HG02943 (cell line): ENCODE data around the gene RPL31.
"Not testable (repeated sequence)": the region's sequence is repeated elsewhere in the genome, so short reads cannot be mapped to it uniquely, and the experiment has no call there.

Source experiments
- ATAC-seq: cut with Tn5 transposase; IDR thresholded peaks from one replicate; pipeline ENCODE4 v1.9.1; 2021; ENCODE audit warnings: mild to moderate bottlenecking, low read depth, moderate library complexity; ENCODE audit not compliant: unreplicated experiment

RPL31 gene

DNA sequence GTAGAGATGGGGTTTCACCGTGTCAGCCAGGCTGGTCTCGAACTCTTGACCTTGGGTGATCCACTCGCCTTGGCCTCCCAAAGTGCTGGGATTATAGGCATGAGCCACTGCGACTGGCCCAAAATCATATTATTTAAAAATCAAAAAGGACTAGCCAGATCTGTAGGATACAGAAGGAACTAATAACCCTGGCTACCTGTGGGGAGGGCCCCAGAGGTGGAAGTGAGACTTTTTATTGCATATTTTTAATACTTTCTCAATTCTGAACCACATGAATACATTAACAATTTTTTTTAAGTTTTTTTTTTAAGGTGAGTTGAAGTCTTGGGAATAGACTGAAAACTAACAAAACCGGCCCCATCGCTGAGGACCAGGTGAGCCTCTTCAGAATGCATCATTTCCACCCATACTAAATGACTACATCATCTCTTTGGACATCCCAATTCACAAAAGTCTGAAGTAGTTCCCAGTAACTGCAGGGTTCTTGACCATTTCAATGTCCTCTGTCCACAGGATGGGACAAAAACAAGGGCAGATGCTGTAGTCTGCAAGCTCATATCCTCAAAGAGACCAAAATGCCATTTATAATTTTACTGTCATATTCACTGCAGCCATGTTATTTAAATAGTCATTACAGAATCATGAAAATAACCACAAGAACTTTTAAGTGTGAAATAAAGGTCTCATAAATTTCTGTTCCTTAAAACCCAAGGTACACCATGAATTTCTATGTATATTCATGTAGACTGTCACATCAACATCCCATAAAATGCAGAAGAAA, 21.4 kb downstream of the RPL31 start:
- ATAC-seq, result no peak

DNA sequence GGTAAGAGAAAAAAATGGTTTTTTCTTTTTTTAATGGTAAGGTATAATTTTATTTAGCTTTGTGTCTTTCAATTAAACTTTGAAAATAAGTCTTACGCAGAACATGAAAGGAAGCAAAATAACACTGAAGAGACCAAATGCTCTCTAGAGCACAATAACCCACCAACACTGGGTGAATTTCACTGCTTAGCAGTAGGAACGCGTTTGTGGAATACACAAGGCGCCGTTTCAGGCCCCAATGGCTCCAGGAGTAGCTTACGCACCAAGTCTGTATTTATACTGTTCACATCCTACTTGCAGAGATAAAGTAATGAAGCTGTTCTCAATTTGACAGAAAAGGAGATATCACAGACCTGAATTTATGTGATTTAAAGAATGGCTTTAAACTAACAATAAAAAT, 23.5 kb downstream of the RPL31 start:
- no peak for ATAC-seq

DNA sequence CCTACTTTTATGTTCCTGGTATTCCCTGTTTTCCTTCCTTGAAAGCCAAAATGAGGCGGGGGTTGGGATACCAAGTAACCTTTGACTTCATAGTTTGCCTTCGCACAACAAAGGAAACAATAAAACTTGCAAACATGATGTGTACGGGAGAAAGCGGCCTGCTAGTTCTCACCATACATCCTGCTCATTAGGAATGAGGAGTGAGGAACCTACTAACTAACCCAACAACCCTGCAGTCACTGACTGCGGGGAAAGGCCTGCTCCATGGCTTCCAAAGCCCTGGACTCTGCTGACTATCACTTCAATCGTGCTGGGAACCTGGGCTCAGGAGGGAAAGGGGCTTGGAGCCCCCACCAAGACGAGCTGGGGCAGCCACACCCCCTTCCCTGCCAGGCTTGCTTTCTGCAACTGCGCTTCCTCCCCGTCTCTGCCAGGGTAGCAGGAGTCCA, 24.2 kb downstream of the RPL31 start:
- no peak for ATAC-seq

DNA sequence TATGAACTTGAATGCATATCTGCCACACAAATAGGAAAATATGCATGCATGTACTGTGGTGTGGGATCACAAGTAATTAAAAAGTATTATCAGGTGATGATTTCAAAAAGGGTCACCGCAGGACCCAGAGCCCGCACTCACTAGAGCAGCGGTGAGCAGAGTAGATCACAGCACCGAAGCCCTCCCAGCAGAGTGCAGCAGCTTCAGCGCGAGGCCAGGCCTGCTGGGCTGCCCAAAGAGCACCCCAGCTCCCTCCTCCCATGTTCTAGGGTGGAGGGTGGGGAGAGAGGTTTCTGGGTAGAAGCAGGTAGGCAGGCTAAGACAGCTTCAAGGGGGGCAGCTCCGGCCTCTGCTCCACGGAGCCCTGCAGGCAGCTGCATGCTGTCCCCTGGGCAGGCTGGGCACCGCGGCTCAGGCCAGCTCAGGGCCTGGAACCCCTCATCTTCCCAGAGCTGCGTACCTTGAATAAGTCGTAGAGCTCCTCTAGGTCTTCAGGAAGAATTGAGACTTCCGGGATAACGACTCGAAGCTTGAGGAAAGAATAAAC, 24.9 kb downstream of the RPL31 start:
- ATAC-seq, result no peak

DNA sequence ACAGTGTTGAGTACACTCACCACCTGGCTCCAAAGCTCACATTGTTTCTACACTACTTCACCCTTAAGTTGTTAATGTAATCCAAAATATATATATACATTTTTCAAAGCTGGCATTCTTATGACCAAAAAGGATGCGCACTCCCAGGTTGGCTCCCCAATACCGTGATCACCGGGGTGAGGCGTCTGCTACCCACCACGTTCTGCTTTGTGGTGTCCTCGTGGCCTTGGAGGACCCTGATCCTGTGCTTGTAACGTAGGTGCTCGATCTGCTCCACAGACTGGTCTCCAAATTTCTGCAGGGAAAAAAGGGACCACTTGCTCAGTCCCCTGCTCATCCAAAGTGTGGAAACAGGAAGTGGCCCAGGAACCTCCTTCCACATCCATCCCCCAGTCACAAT, 25.8 kb downstream of the RPL31 start:
- no peak for ATAC-seq

DNA sequence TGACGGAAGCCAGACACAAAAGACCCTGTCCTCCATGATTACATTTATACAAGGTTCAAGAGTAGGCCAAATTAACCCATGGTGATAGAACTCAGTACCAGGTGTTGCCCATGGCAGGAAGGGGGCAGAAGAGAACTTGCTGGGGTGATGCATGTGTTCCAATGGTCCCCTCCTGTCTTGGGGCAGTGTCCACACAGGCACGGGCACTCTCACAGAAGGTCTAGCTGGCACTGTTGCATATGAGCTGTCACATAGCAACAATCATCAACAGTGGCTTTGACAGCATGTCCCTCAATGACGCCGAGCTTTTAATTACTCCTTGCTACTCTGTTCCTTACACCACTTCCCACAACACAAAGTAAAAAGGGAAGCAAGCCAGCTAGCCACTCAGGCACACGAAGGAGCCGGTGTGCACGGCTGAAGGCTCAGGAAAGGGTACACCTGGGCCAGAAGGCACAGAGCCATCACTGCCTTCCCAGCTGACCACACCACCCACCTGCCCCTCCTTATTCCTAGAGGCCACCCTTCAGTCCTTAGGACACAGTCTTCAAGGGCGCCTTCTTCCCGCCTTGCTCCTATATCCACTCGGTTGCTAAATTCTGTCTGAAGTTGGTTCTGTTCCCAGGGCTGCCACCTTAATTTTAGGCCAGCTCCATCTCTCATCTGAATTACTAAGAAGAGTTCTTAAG, 28.9 kb downstream of the RPL31 start:
- no peak for ATAC-seq

DNA sequence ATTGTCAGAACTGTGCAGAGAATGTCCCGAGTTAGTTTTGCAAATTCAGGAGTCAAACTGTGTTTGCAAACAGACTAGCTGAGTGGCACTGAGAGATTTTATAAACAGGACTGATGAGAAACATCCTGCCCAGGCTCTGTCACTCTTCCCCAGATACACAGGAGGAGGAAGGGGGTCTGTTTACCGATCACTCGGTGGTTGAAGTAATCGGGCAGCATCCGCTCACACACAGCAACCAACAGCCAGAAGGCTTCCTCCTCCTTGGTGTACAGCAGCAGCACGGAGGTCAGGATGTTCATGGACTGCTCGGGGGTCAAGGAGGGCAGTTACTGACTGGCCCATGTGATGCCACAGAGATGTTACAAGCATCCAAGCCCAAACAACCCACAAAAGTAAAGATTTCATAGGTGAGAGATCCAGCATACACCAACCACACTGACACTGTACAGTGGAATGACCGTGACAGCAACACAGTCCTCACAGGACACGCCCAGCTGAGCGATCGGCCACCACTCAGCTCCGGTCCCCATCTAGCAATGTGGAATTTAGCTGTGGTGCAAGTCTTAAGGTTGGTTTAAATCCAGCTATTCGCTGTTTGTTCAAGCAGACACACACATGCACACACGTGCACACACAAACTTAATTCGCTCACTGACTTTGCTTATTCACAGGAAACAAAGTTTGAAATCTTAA, 30.1 kb downstream of the RPL31 start:
- no peak for ATAC-seq

DNA sequence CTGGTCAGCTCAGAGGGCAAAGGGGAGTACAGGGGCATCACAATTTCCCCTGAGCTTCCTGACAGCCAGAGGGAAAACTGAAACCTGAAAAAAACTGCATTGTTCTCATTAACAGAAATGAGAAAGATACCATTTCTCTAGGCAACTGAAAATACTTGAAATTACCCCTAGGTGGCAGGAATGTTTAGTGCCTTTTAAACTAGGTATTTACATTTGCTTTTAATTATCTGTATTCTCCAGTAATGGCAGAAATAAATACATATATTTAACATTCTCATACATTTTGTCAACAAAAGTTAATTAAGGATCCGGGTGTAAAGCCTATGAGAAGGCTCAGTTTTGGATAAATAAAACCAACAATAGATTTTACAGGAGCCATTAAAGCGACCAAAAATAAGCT, 34.5 kb downstream of the RPL31 start:
- no peak for ATAC-seq

DNA sequence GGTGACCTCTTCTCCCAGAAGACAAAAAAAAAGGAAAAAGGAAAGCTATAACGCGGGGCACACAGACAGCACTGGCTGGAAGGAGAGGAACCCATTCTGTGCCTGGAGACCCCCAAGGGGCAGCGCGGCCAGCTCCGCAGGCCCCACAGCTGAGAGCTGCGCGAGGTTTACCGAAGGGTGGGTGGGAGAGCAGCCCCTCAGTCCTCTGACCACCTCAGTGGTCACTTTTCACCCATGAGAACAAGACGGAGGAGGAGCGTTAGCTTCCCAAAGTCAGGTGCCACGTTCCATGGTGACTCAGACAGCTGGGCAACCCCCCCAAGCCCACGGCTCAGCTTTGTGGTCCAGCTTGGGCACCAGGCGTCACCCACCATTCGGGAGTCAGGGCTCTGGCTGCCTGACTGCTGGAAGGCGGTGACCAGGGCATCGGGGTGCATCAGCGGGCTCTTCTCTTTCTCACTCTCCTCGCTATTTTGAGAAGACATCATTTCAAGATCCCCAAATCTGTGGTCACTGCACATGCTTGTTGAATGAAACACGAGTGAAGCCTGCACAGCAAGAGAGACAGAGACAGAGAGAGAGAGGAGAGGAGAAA, 35.2 kb downstream of the RPL31 start:
- no peak for ATAC-seq

DNA sequence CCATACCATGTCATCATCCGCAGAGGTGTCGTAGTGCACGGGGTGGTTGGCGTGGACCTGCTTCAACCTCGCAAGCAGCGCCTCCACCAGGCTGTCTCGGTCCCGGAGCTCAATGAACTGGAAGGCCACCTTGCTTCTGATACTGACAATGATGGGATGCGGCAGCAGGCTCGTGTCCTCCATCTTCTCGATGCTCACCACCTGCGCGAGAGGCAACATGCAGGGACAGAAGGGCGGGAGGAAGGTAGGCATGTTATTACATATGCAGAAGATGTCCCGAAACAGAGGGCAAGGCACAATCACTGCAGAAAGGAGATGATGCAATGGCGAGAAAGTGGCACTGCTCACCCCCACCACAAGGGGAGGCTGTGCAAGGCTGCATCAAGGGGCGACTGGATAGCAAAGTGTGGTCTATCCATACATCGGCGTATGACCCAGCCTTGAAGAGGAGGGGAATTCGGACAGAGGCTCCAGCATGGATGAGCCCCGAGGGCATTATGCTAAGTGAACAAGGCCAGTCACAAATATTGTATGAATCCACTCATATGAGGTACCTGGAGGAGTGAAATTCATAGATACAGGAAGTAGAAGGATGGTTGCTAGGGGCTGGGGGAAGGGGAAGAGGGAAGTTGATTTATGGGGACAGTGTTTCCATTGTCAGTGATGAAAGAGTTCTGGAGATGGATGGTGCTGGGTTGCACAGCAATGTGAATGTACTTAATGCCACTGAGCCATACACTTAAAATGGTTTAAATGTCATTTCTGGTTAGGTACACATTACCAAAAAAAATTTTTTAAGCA, 36.6 kb downstream of the RPL31 start:
- no peak for ATAC-seq

DNA sequence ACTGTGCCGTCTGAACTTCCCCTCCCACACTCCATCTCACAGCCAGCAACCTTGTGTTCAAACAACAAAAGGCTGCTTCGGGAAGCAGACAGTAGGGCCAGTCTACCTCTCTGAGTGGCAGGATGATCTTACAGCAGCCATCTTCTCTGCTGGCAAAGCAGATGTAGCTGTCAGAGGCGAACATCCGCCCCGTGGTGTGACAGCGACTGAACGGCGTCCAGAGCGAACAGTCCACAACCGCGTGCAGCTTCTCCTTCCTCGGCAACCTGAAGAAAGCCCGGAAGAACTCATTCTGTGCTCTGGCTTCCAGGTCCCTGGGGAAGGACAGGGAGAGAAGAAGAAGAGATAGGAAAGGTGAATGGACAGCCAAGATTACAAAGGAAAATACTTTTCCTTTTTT, 38.0 kb downstream of the RPL31 start:
- no peak for ATAC-seq

DNA sequence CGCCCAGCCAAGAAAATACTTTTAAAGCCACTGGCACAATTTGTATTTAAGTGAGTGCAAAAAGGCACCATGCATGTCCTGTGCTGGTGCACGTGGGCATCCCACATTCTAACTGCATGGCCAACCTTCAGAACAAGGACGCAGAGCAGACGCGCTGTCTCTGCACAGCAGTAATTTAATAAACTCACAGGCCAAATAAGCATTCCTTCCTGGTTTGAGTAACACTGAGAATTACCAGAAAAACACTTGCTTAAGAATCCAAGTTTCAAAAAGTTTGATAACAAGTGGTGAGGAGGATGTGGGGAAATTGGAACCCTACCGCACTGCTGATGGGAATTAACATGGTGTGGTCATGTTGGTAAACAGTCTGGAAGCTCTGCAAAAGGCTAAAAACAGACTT, 38.7 kb downstream of the RPL31 start:
- ATAC-seq, result no peak

DNA sequence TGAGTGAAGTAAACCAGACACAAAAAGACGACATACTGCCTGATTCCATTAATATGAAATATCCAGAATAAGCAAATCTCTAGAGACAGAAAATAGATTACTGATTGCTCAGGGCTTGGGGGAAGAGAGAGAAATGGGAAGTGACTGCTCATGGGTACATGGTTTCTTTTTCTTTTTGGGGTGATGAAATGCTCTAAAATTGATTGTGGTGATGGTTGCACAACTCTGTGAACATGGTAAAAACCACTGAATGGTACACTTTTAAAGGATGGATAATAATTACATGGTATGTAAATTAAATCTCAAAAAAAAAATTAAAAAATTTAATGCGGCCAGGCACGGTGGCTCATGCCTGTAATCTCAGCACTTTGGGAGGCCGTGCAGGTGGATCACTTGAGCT, 39.3 kb downstream of the RPL31 start:
- no peak for ATAC-seq

DNA sequence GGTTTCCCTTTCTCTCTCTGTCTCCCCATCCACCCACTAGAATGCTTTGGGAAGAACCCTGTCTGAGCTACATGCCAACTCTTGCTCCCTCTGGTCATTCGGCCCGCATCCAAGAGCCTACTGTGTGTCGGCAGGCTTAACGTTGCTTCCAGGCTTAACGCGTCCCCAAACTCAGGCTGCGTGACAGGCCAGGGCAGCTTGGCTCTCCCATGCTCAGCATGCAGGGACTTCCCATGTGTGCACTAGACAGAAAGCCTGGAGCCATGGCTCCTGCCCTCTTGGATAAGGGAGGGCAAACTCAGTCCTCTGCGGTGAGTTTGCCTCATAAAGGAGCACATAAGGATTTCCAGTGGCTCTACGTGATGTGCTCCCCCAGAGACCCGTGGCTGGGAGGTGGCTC, 43.2 kb downstream of the RPL31 start:
- no peak for ATAC-seq

DNA sequence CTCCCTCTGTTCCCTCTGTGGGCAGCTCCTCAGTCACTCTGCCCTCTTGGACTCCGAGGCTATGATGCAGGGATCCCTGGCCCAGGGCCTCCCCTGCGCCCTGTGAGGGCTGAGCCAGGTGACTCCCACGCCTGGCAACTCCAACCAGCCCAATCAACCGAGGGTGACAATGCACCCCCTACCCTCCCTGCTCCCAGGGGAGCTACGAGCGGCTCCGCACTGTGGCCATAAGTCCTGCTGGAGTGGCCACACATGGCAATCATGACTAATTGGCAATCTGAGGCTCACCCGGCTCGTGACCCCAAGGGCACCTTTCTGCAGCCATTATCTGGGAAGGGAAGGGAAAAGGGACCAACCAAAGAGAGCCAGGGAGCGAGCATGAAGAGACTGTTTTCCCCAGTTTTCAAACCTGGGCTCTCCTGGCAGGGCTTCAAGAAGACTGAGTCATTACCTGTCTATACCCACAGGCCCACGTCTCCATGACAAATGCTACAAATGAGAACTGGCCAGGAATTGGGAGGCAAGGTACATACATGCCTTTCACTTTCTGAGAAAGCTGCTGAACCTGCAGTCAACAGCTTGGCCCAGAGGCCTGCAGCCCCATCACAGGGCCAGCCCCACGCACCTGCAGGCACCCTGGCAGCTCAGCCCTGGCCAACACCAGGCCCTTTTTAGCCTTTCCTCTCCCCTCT, 45.1 kb downstream of the RPL31 start:
- no peak for ATAC-seq

DNA sequence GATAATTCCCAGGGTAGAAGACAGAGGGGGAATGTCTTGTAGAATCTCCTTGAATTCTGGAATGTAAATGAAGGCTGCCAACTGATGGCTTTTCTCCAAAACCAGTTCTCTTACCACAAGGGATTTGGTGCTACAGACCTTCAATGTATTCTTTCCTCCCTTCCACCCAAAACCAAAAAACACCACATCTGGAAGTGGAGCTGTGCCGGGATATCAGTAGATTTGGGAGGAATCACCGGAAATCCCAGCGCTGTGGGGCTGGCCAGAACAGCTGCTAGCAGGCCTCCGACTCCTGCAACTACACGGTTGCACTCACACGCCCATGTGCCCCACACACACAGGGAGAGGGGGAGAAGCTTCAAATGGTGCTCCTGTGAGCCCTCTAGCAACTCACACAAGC, 45.7 kb downstream of the RPL31 start:
- no peak for ATAC-seq

DNA sequence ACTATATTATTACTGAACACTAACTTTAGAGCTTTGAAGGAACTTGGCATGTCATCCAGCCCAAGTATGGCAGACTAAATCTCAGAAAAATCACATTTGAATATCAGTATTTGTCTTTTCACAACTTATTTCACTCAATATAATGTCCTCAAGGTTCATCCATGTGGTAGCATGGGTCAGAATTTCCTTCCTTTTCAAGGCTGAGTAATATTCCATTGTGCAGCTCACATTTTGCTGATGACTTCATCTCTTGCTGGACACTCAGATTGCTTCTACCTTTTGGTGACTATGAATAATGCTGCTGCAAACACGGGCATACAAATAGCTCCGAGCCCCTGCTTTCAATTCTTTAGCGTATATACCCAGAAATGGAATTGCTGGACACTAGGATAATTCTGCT, 46.7 kb downstream of the RPL31 start:
- no peak for ATAC-seq

DNA sequence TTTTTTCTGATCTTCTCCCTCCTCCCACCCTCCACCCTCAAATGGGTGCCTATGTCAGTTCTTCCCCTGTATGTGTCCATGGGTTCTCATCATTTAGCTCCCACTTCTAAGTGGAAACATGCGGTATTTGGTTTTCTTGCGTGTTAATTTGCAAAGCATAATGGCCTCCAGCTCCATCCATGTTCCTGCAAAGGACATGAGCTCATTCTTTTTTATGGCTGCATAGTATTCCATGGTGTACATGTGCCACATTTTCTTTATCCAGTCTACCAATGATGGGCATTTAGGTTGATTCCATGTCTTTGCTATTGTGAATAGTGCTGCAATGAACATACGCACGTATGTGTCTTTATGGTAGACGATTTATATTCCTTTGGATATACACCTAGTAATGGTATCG, 48.8 kb downstream of the RPL31 start:
- not testable (repeated sequence) for ATAC-seq

DNA sequence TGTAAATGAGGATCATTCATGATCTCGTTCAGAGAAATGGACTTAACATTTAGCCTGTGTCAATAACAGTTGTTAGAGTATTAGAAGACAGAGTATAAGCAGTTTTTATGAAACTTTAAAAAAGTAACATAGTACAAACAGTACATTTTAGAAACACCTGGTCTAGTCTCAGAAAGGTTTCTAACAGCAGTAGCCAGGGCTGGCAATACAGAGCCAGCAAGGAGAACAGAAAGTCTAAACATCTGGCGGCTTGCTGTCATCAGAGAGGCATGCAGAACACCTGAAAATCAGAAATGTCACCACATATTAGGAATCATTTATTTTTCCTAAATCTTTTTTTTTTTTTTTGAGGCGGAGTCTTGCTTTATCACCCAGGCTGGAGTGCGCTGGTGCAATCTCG, 50.1 kb downstream of the RPL31 start:
- ATAC-seq, result no peak

DNA sequence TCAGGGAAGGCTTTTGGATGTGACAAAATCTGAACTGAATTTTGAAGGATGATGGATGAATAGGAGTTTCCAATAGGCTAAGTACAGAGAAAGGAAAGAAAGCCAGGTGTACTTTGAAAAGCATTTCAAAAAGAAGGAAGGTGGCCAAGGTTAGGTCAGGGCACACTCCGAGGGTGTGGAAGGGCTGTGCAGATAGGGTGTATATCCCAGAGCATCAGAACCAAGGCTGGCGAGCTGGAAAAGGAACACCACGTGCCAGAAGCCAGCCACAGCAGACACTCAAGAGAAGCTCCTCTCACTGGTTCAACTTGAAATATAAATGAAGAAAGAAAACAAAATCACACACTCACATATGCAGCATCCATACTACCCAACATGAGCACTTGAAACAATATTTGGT, 51.0 kb downstream of the RPL31 start:
- no peak for ATAC-seq
